ENCODE data around the gene CTDSPL.

The CTDSPL gene

DNA sequence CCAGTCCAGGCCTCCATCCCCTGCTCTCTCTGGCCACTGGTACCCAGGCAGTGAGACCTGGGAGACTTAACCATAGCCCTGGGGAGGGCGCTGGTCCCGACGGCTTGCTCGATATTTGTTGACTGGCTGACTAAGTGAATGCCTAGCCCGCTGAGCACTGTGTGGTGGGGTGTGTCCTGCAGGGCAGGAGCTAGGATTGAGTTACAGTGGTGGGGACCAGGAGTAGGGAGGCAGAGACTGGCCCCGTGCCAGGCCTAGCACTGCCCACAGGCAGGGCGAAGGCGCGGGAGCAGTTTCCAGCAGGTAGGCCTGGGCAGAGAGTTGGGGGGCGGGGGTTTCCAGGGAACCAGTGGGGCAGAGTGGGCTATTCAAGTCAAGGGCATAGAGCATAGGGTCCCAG lies 128.8 kb downstream of the CTDSPL start, which contains the start of gene VILL:
TSS of gene VILL (plus strand) at position 260 of the 400 bp plus-strand sequence. CDS start 2,887 bp downstream, outside the sequence.
- Histone ChIP-seq H3K36me3 (ENCODE audit: control insufficient read depth in 2 of 2, insufficient read depth in 2 of 2, low read length in 2 of 2) (peaks cover 4 to 5% of the 10 kb centered on the region in 2 donors), H3K4me1 (ENCODE audit: control insufficient read depth in 2 of 2, insufficient read depth in 2 of 2, low read length in 2 of 2) (peaks cover 54 to 77% of the 10 kb centered on the region in 2 donors), H3K27me3 (ENCODE audit: control insufficient read depth in 2 of 2, insufficient read depth in 2 of 2, low read length in 2 of 2) (no peaks in the 10 kb centered on the region), H3K9ac (ENCODE audit: low read depth in 1 of 2, low read length in 2 of 2) (peak within 1 kb of the TSS; percentile 92 to 94), H3K27ac (ENCODE audit: low read depth in 2 of 2, low read length in 2 of 2) (peak within 1 kb of the TSS; percentile 98), H3K4me3 (ENCODE audit: low read length in 2 of 2) (peak within 1 kb of the TSS; percentile 74), H3K9me3 (ENCODE audit: control insufficient read depth in 2 of 2, low read length in 2 of 2) (no peaks in the 10 kb centered on the region)

DNA sequence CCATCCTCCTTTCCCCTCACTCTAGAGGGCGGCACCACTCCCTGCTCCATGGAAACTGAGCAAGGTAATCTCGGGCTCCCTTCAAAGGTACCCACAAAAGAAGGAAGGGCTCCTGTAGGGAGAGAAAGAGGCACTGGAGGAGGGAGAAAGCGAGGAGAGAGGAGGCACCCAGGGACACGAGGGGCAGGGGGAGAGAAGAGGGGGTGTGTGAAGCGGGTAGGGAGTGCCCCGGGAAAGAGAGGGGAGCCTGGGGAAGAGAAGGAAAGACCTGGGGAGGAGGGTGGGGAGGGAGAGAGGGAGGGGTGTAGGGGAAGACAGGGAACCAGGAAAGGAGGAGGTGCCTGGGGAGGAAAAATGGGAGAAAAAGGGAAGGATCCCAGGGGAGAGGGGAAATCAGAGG lies 129.4 kb downstream of the CTDSPL start:
- H3K27me3 ChIP-seq (ENCODE audit: control insufficient read depth in 2 of 2, insufficient read depth in 2 of 2, low read length in 2 of 2), result no peaks in the 10 kb centered on the region
- H3K9ac ChIP-seq (ENCODE audit: low read depth in 1 of 2, low read length in 2 of 2), result peak overlapping the region; percentile 92 to 94
- peaks cover 10 to 11% of the 10 kb centered on the region in 2 donors for H3K36me3 ChIP-seq (ENCODE audit: control insufficient read depth in 2 of 2, insufficient read depth in 2 of 2, low read length in 2 of 2)
- peaks cover 50 to 72% of the 10 kb centered on the region in 2 donors for H3K4me1 ChIP-seq (ENCODE audit: control insufficient read depth in 2 of 2, insufficient read depth in 2 of 2, low read length in 2 of 2)
- no peaks in the 10 kb centered on the region for H3K9me3 ChIP-seq (ENCODE audit: control insufficient read depth in 2 of 2, low read length in 2 of 2)
- peak overlapping the region; percentile 98 for H3K27ac ChIP-seq (ENCODE audit: low read depth in 2 of 2, low read length in 2 of 2)
- H3K4me3 ChIP-seq (ENCODE audit: low read length in 2 of 2), result peak overlapping the region; percentile 74

DNA sequence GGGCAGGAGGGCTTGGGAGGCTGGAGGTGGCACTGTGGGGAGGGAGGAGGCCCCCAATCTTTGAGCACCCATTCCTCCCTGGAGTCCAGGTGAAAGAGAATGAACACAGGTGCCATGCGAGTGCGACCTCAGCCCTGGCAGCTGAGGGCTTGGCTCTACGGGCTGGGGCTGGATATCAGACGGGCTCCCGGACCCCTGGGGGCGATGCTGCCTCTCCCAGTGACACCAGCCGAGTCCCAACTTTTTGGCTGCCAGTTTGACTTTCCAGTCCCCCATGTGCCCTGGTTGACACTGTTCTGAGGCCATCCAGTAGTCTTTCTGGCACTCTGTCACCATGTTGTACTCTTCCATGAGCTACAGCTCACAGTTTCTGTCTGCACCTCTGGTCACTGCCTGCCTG lies 130.1 kb downstream of the CTDSPL start:
- peaks cover 43 to 67% of the 10 kb centered on the region in 2 donors for H3K4me1 ChIP-seq (ENCODE audit: control insufficient read depth in 2 of 2, insufficient read depth in 2 of 2, low read length in 2 of 2)
- peak overlapping the region; percentile 92 to 94 for H3K9ac ChIP-seq (ENCODE audit: low read depth in 1 of 2, low read length in 2 of 2)

DNA sequence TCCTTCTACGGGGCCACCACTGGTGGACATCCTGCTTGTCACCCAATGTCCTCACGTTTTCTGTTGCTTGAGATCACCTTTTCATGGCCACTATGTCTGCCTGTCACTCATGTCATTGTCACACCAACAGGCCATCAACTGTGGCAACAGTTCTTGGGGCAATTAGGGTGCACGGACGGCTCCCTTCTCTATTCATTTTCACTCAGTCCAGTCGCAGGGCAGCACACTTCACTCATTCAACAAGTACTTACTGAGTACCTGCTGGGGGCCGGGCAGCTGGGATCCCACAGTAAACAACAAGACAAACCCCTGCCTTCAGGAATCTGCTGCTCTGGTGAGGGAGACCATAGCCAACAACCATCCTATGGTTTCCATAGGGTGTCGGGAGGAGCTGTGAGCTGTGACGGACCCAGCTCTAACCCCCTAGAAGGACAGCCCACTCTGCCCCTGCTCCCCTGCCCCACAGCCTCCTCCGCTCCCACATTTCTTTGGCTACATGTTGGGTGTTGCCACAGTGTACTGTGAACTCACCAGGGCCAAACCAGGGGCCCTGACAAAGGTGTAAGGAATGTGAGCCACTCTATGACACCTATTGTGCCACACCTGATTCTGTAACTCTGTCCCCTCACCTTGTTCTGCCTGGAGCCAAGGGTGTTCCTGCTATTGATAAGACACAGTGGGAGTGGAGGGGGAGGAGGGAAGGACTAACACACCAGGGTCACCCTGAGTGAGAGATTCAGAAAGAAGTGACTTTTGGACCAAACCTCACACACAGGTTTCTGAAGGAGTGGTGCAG lies 130.8 kb downstream of the CTDSPL start:
- peak overlapping the region; percentile 80 for H3K4me3 ChIP-seq (ENCODE audit: low read length in 2 of 2)
- H3K36me3 ChIP-seq (ENCODE audit: control insufficient read depth in 2 of 2, insufficient read depth in 2 of 2, low read length in 2 of 2), result peaks cover 15 to 17% of the 10 kb centered on the region in 2 donors
- H3K4me1 ChIP-seq (ENCODE audit: control insufficient read depth in 2 of 2, insufficient read depth in 2 of 2, low read length in 2 of 2), result peaks cover 41 to 70% of the 10 kb centered on the region in 2 donors
- no peaks in the 10 kb centered on the region for H3K27me3 ChIP-seq (ENCODE audit: control insufficient read depth in 2 of 2, insufficient read depth in 2 of 2, low read length in 2 of 2)
- no peaks in the 10 kb centered on the region for H3K9me3 ChIP-seq (ENCODE audit: control insufficient read depth in 2 of 2, low read length in 2 of 2)
- H3K9ac ChIP-seq (ENCODE audit: low read depth in 1 of 2, low read length in 2 of 2), result peak overlapping the region; percentile 92 to 94
- peak overlapping the region; percentile 98 for H3K27ac ChIP-seq (ENCODE audit: low read depth in 2 of 2, low read length in 2 of 2)

More for the DNA sequence above, 130.1 kb downstream of the CTDSPL start:
- Histone ChIP-seq H3K27me3 (ENCODE audit: control insufficient read depth in 2 of 2, insufficient read depth in 2 of 2, low read length in 2 of 2) (no peaks in the 10 kb centered on the region), H3K4me3 (ENCODE audit: low read length in 2 of 2) (peak overlapping the region; percentile 74), H3K9me3 (ENCODE audit: control insufficient read depth in 2 of 2, low read length in 2 of 2) (no peaks in the 10 kb centered on the region), H3K36me3 (ENCODE audit: control insufficient read depth in 2 of 2, insufficient read depth in 2 of 2, low read length in 2 of 2) (peaks cover 11 to 16% of the 10 kb centered on the region in 2 donors), H3K27ac (ENCODE audit: low read depth in 2 of 2, low read length in 2 of 2) (peak overlapping the region; percentile 98)

DNA sequence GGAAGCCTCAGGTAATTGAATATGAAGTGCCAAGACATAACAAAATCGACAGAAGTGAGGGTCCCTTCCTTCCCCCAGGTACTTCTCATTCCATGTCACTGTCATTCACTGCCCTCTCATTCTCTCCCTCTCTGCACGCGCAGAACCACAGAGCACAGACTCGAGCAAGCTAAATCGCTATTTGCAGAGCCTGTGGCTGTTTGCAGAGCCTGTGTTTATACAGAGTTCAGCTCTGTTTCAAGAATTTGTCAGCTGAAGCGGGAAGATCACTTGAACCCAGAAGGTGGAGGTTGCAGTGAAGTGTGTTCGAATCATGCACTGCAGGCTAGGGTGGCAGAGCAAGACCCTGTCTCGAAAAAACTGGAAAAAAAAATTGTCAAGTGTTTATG lies 131.4 kb downstream of the CTDSPL start:
- Histone ChIP-seq H3K36me3 (ENCODE audit: control insufficient read depth in 2 of 2, insufficient read depth in 2 of 2, low read length in 2 of 2) (peaks cover 15 to 17% of the 10 kb centered on the region in 2 donors), H3K27me3 (ENCODE audit: control insufficient read depth in 2 of 2, insufficient read depth in 2 of 2, low read length in 2 of 2) (no peaks in the 10 kb centered on the region), H3K4me3 (ENCODE audit: low read length in 2 of 2) (peak overlapping the region; percentile 80), H3K4me1 (ENCODE audit: control insufficient read depth in 2 of 2, insufficient read depth in 2 of 2, low read length in 2 of 2) (peaks cover 41 to 70% of the 10 kb centered on the region in 2 donors), H3K9ac (ENCODE audit: low read depth in 1 of 2, low read length in 2 of 2) (peak overlapping the region; percentile 87 to 94), H3K9me3 (ENCODE audit: control insufficient read depth in 2 of 2, low read length in 2 of 2) (no peaks in the 10 kb centered on the region), H3K27ac (ENCODE audit: low read depth in 2 of 2, low read length in 2 of 2) (peak overlapping the region; percentile 98)

DNA sequence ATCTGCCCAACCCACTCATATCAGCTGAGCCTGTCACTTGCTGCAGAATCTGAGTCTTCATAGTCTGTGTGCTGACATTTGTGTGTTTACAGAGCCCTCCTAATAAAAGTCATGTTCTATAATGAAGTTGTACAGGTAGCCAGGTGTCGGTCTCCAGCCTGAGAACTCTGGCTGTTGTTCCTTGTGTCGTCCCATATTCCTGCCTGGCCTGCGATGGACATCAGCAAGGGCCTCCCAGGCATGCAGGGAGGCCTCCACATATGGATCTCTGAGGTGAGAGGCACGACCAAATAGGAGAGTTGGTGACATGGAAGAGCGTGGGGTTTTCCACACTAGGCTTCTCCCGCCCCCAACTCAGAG lies 131.8 kb downstream of the CTDSPL start:
- Histone ChIP-seq H3K36me3 (ENCODE audit: control insufficient read depth in 2 of 2, insufficient read depth in 2 of 2, low read length in 2 of 2) (peaks cover 15 to 17% of the 10 kb centered on the region in 2 donors), H3K4me3 (ENCODE audit: low read length in 2 of 2) (peak overlapping the region; percentile 80), H3K9ac (ENCODE audit: low read depth in 1 of 2, low read length in 2 of 2) (peak overlapping the region; percentile 87 to 94), H3K27ac (ENCODE audit: low read depth in 2 of 2, low read length in 2 of 2) (peak overlapping the region; percentile 98), H3K4me1 (ENCODE audit: control insufficient read depth in 2 of 2, insufficient read depth in 2 of 2, low read length in 2 of 2) (peaks cover 44 to 70% of the 10 kb centered on the region in 2 donors), H3K9me3 (ENCODE audit: control insufficient read depth in 2 of 2, low read length in 2 of 2) (no peaks in the 10 kb centered on the region), H3K27me3 (ENCODE audit: control insufficient read depth in 2 of 2, insufficient read depth in 2 of 2, low read length in 2 of 2) (no peaks in the 10 kb centered on the region)

DNA sequence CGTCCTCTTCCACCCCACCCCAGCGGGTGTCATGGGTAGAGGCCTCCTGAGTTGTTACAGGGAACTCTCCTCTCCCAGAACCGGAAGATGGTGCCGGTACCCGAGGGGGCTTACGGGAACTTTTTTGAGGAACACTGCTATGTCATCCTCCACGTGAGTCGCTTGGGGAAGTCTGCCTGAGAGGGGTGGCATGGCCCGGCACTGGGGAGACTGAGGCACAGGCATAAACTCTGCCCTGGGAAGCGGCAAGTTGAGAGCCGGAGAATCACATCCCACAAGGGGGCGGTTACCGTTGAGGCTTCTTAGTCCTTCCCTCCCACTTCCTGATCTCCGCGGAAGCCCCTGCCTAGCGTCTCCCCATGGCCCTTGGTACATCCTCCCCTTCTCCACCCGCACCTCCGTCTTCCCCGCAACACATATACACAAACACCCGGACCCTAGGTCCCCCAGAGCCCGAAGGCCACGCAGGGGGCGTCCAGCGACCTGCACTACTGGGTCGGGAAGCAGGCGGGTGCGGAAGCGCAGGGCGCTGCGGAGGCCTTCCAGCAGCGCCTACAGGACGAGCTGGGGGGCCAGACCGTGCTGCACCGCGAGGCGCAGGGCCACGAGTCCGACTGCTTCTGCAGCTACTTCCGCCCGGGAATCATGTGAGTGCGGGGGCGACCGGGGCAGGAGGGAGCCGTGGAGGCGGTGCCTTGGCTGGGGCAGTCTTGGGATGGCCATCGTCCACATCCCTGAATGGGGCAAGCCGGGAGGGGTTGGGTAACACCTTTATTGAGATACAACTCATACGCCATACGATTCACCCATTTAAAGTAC lies 132.3 kb downstream of the CTDSPL start:
- peak overlapping the region; percentile 87 to 94 for H3K9ac ChIP-seq (ENCODE audit: low read depth in 1 of 2, low read length in 2 of 2)
- H3K4me1 ChIP-seq (ENCODE audit: control insufficient read depth in 2 of 2, insufficient read depth in 2 of 2, low read length in 2 of 2), result peaks cover 47 to 72% of the 10 kb centered on the region in 2 donors
- no peaks in the 10 kb centered on the region for H3K9me3 ChIP-seq (ENCODE audit: control insufficient read depth in 2 of 2, low read length in 2 of 2)
- peak overlapping the region; percentile 98 for H3K27ac ChIP-seq (ENCODE audit: low read depth in 2 of 2, low read length in 2 of 2)
- no peaks in the 10 kb centered on the region for H3K27me3 ChIP-seq (ENCODE audit: control insufficient read depth in 2 of 2, insufficient read depth in 2 of 2, low read length in 2 of 2)
- peak overlapping the region; percentile 80 for H3K4me3 ChIP-seq (ENCODE audit: low read length in 2 of 2)
- peaks cover 15 to 17% of the 10 kb centered on the region in 2 donors for H3K36me3 ChIP-seq (ENCODE audit: control insufficient read depth in 2 of 2, insufficient read depth in 2 of 2, low read length in 2 of 2)

DNA sequence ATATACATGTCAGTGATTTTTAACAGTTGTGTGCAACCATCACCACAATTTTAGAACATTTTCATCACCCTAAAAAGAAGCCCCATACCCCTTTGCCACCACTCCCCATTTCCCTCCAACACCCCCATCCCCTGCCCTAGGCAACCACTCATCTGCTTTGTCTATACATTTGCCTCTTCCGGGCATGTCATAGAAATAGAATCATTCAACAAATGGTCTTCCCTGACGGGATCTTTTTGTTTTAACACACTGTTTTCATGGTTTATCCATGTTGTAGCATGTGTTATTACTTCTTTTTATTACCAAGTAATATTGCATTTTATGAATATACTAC lies 132.9 kb downstream of the CTDSPL start:
- Histone ChIP-seq H3K4me1 (ENCODE audit: control insufficient read depth in 2 of 2, insufficient read depth in 2 of 2, low read length in 2 of 2) (peaks cover 42 to 71% of the 10 kb centered on the region in 2 donors), H3K27me3 (ENCODE audit: control insufficient read depth in 2 of 2, insufficient read depth in 2 of 2, low read length in 2 of 2) (no peaks in the 10 kb centered on the region), H3K27ac (ENCODE audit: low read depth in 2 of 2, low read length in 2 of 2) (peak overlapping the region; percentile 98), H3K4me3 (ENCODE audit: low read length in 2 of 2) (peak overlapping the region; percentile 80), H3K9me3 (ENCODE audit: control insufficient read depth in 2 of 2, low read length in 2 of 2) (no peaks in the 10 kb centered on the region), H3K36me3 (ENCODE audit: control insufficient read depth in 2 of 2, insufficient read depth in 2 of 2, low read length in 2 of 2) (peaks cover 18 to 19% of the 10 kb centered on the region in 2 donors), H3K9ac (ENCODE audit: low read depth in 1 of 2, low read length in 2 of 2) (peak overlapping the region; percentile 87 to 94)

DNA sequence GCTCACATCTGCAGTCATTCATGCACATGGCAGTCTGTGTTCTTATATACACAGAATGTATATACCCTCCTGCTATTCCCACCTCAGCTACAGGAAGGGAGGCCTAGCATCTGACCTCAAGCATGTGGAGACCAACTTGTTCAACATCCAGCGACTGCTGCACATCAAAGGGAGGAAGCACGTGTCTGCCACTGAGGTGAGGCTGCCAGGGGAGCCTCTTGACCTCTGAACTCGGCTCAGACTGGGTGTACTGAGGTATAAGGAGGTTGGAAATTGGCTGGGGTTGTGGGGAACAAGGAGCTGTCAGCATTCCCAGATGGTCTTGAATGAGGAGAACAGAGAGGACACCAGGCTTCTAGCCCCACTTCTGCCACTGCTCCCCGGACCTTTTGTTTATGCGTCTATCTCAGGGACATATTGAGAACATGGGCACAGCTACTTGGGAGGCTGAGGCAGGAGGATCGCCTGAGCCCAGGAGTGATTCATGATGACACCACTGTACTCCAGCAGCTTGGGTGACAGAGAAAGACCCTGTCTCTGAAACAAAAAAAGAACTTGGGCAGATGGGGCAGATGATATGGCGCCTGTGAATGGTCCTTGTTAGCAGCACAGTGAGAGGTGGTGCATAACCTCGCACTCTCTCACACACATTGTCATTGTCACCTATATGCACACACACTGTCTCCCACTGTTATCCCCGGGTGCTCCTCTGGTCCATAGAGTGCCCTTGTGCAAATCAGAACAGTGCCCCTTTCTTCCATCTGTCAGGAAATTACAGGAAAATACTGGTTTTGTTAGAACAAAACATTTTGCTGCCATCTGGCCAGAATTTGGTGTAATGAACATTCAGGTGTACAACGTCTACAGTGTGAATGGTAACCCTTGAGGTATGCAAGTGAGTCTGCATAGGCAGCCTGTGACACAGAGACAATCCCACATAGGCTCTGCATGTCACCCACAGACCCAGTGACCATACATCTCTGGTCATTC lies 134.3 kb downstream of the CTDSPL start:
- H3K4me1 ChIP-seq (ENCODE audit: control insufficient read depth in 2 of 2, insufficient read depth in 2 of 2, low read length in 2 of 2), result peaks cover 35 to 61% of the 10 kb centered on the region in 2 donors
- no peaks in the 10 kb centered on the region for H3K9me3 ChIP-seq (ENCODE audit: control insufficient read depth in 2 of 2, low read length in 2 of 2)
- no peak overlapping the region for H3K9ac ChIP-seq (ENCODE audit: low read depth in 1 of 2, low read length in 2 of 2)
- H3K4me3 ChIP-seq (ENCODE audit: low read length in 2 of 2), result no peak overlapping the region
- H3K27ac ChIP-seq (ENCODE audit: low read depth in 2 of 2, low read length in 2 of 2), result peak overlapping the region; percentile 33 to 64
- H3K36me3 ChIP-seq (ENCODE audit: control insufficient read depth in 2 of 2, insufficient read depth in 2 of 2, low read length in 2 of 2), result peaks cover 23 to 30% of the 10 kb centered on the region in 2 donors
- no peaks in the 10 kb centered on the region for H3K27me3 ChIP-seq (ENCODE audit: control insufficient read depth in 2 of 2, insufficient read depth in 2 of 2, low read length in 2 of 2)
